ENCODE measurements around the gene ZMYM4. TPM values are rescaled to one million over a fixed set of nuclear protein-coding genes. Genes with fewer than 3 reads are reported as not detected.
"Not testable (repeated sequence)": the region's sequence is repeated elsewhere in the genome, so short reads cannot be mapped to it uniquely, and the experiment has no call there.

The ZMYM4 gene
- total RNA-seq, 1 experiment from 2014 or later = 66.0 TPM

DNA sequence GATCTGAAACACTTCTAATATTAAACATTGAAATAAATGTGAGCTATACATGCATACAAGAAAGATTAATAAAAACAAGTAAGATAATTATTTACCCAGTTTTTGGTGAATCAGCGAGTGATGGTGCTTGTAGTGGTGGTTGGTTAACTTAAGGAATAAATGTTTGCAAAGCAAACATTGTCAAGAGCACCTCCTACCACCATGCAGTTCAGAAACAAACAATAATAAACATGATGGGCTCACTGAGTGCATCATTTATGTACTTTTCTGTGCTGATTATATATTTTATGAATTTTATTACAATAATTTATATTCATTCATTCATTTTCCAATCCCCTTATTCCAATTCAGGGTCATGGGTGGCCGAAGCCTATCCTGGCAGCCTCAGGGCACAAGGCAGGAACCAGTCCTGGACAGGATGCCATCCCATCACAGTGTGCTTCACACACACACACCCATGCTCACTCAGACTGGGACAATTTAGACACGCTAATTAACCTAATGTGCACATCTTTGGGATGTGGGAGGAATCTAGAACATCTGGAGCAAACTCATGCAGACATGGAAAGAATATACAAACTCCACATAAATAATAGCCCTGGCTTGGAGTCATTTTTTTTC lies 57.8 kb downstream of the ZMYM4 start:
- H2AK5ac ChIP-seq (ENCODE audit: insufficient read length, low read length) = no peak overlapping the region
- Mint-ChIP-seq H3K27ac (no peak overlapping the region), H3K36me3 (ENCODE audit: insufficient read depth in 1 of 3, low read depth in 3 of 3) (peaks cover 2 to 10% (median 5%) of the 10 kb centered on the region in 3 experiments; a peak in 5 of 7 replicates), H3K9me3 (no peaks in the 10 kb centered on the region), H3K4me3 (no peak overlapping the region), H3K27me3 (ENCODE audit: low read depth) (no peaks in the 10 kb centered on the region), H3K4me1 (peaks cover 0 to 7% of the 10 kb centered on the region in 2 experiments; a peak in 2 of 4 replicates)
- no peak overlapping the region for H2BK5ac ChIP-seq (ENCODE audit: insufficient read length, low read length)
- H3K27me3 ChIP-seq (ENCODE audit: insufficient read depth, low read length) = no peaks in the 10 kb centered on the region
- H3K4ac ChIP-seq (ENCODE audit: low read depth, low read length) = no peak overlapping the region
- no peak overlapping the region for H2BK15ac ChIP-seq (ENCODE audit: low read depth, low read length)
- no CpG with 5 or more reads among the region's 3 CpGs for WGBS (ENCODE audit: extremely low coverage, insufficient read length, low lambda C conversion rate)
- H3K4me1 ChIP-seq (ENCODE audit: insufficient read depth, low read length) = no peaks in the 10 kb centered on the region
- no peak overlapping the region for H2BK12ac ChIP-seq (ENCODE audit: insufficient read length, low read depth, low read length)
- no peak overlapping the region for H2BK120ac ChIP-seq (ENCODE audit: low read depth, low read length, poor library complexity, severe bottlenecking)
- no peak overlapping the region for H3K4me2 ChIP-seq (ENCODE audit: insufficient read depth, insufficient read length, low read length)
- H3K9me3 ChIP-seq (ENCODE audit: control insufficient read depth, low read depth, low read length) = no peaks in the 10 kb centered on the region
- no peaks in the 10 kb centered on the region; the same call in 1 of the 2 replicates for H3K79me2 ChIP-seq (ENCODE audit: insufficient read depth, low read length)
- H3K56ac ChIP-seq (ENCODE audit: insufficient read length, low read depth, low read length) = no peak overlapping the region
- H3K23ac ChIP-seq (ENCODE audit: insufficient read length, low read depth, low read length) = no peak overlapping the region
- no peaks in the 10 kb centered on the region for H3K79me1 ChIP-seq (ENCODE audit: insufficient read depth, low read depth, low read length, poor library complexity, severe bottlenecking)
- H4K20me1 ChIP-seq (ENCODE audit: control insufficient read depth, insufficient read depth, insufficient read length) = no peaks in the 10 kb centered on the region
- H3K18ac ChIP-seq (ENCODE audit: insufficient read length, low read depth, low read length) = no peak overlapping the region
- H4K5ac ChIP-seq (ENCODE audit: insufficient read length, low read depth, low read length) = no peak overlapping the region
- TF ChIP-seq, protein P1, sequence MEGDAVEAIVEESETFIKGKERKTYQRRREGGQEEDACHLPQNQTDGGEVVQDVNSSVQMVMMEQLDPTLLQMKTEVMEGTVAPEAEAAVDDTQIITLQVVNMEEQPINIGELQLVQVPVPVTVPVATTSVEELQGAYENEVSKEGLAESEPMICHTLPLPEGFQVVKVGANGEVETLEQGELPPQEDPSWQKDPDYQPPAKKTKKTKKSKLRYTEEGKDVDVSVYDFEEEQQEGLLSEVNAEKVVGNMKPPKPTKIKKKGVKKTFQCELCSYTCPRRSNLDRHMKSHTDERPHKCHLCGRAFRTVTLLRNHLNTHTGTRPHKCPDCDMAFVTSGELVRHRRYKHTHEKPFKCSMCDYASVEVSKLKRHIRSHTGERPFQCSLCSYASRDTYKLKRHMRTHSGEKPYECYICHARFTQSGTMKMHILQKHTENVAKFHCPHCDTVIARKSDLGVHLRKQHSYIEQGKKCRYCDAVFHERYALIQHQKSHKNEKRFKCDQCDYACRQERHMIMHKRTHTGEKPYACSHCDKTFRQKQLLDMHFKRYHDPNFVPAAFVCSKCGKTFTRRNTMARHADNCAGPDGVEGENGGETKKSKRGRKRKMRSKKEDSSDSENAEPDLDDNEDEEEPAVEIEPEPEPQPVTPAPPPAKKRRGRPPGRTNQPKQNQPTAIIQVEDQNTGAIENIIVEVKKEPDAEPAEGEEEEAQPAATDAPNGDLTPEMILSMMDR (conservative IDR thresholded peaks at IDR 0.05) = no peak
- DNase-seq = no peak
- H3K27ac ChIP-seq (ENCODE audit: insufficient read length, low read depth, low read length) = no peak overlapping the region
- H2AFZ ChIP-seq (ENCODE audit: low read length) = no peak overlapping the region
- no peak overlapping the region for H3T11ph ChIP-seq (ENCODE audit: low read length)
- no peak overlapping the region for H3K9ac ChIP-seq (ENCODE audit: extremely low read depth, insufficient read length, low read length)
- no peaks in the 10 kb centered on the region for H3K23me2 ChIP-seq (ENCODE audit: insufficient read length, low read depth, low read length, poor library complexity, severe bottlenecking)
- no peak overlapping the region for H4K8ac ChIP-seq (replicated peaks; ENCODE audit: insufficient read length, low read depth, low read length)
- H4K91ac ChIP-seq (ENCODE audit: insufficient read length, low read depth, low read length) = no peak overlapping the region
- H3K14ac ChIP-seq (ENCODE audit: insufficient read depth, low read length) = no peak overlapping the region
- H2BK20ac ChIP-seq (ENCODE audit: low read depth, low read length, poor library complexity, severe bottlenecking) = no peak overlapping the region

DNA sequence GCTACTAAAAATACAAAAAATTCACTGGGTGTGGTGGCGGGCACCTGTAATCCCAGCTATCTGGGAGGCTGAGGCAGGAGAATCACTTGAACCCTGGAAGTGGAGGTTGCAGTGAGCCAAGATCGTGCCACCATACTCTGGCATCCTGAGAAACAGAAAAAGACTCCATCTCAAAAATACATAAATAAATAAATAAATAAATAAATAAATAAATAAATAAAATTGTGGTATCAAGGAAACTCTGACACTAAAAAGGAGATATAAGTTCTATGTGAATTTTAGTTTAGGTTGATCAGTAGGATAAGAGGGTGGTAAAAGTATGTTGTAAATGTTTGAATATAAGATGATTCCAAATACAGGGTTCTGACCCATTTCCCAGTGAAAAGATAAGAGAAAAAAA lies 63.1 kb downstream of the ZMYM4 start:
- not testable (repeated sequence) for H3K9me3 ChIP-seq (ENCODE audit: control insufficient read depth, low read depth, low read length); H2BK5ac ChIP-seq (ENCODE audit: insufficient read length, low read length); H3K14ac ChIP-seq (ENCODE audit: insufficient read depth, low read length); H3K4me2 ChIP-seq (ENCODE audit: insufficient read depth, insufficient read length, low read length); H4K8ac ChIP-seq (replicated peaks; ENCODE audit: insufficient read length, low read depth, low read length); H3K23me2 ChIP-seq (ENCODE audit: insufficient read length, low read depth, low read length, poor library complexity, severe bottlenecking); H3K4me1 ChIP-seq (ENCODE audit: insufficient read depth, low read length); H3K18ac ChIP-seq (ENCODE audit: insufficient read length, low read depth, low read length); H2AK5ac ChIP-seq (ENCODE audit: insufficient read length, low read length); H2BK120ac ChIP-seq (ENCODE audit: low read depth, low read length, poor library complexity, severe bottlenecking); H3K4me3 Mint-ChIP-seq; H2BK12ac ChIP-seq (ENCODE audit: insufficient read length, low read depth, low read length); H2BK15ac ChIP-seq (ENCODE audit: low read depth, low read length); H3K27me3 ChIP-seq (ENCODE audit: insufficient read depth, low read length); H3K9me3 Mint-ChIP-seq; H3K23ac ChIP-seq (ENCODE audit: insufficient read length, low read depth, low read length); H3T11ph ChIP-seq (ENCODE audit: low read length); H3K27ac ChIP-seq (ENCODE audit: insufficient read length, low read depth, low read length); H4K5ac ChIP-seq (ENCODE audit: insufficient read length, low read depth, low read length); H3K27me3 Mint-ChIP-seq (ENCODE audit: low read depth); H3K56ac ChIP-seq (ENCODE audit: insufficient read length, low read depth, low read length); H3K4ac ChIP-seq (ENCODE audit: low read depth, low read length); H2AFZ ChIP-seq (ENCODE audit: low read length); H2BK20ac ChIP-seq (ENCODE audit: low read depth, low read length, poor library complexity, severe bottlenecking); H3K79me2 ChIP-seq (ENCODE audit: insufficient read depth, low read length); H3K27ac Mint-ChIP-seq; DNase-seq; H3K9ac ChIP-seq (ENCODE audit: extremely low read depth, insufficient read length, low read length); H3K79me1 ChIP-seq (ENCODE audit: insufficient read depth, low read depth, low read length, poor library complexity, severe bottlenecking); H3K4me1 Mint-ChIP-seq; H4K20me1 ChIP-seq (ENCODE audit: control insufficient read depth, insufficient read depth, insufficient read length); H4K91ac ChIP-seq (ENCODE audit: insufficient read length, low read depth, low read length)
- H3K36me3 Mint-ChIP-seq (ENCODE audit: insufficient read depth in 1 of 3, low read depth in 3 of 3) = peaks cover 6 to 24% (median 16%) of the 10 kb centered on the region in 3 experiments; a peak in 6 of 7 replicates
- WGBS (ENCODE audit: extremely low coverage, insufficient read length, low lambda C conversion rate) = no CpG with 5 or more reads among the region's 2 CpGs

Data from H9 (cell line).